Hematopoietic multipotent progenitor cell treated with erythropoietin and hydrocortisone succinate and interleukin-3 and kit ligand, for 8 days (in vitro differentiated cells): ENCODE data around the gene TAAR8.
"Not testable (repeated sequence)": the region's sequence is repeated elsewhere in the genome, so short reads cannot be mapped to it uniquely, and the experiment has no call there.

Experiments
- DNase-seq: peaks from one replicate; pipeline ENCODE4 v3.0.0-alpha.2; 2015

Gene TAAR8

GRCh38 chr6:132548746-132549463 is 3.6 kb upstream of the TAAR8 start:
- DNase-seq, result no peak

GRCh38 chr6:132551214-132551613 is 1.3 kb upstream of the TAAR8 start:
- no peak for DNase-seq

- not testable (repeated sequence) for DNase-seq
Measured at GRCh38 chr6:132560087-132560486, 7.6 kb downstream of the TAAR8 start.

- no peak for DNase-seq
Measured at GRCh38 chr6:132566404-132566803, 13.9 kb downstream of the TAAR8 start.

- no peak for DNase-seq
Measured at GRCh38 chr6:132567566-132567965, 15.1 kb downstream of the TAAR8 start.

- no peak for DNase-seq
Measured at GRCh38 chr6:132568611-132569010, 16.1 kb downstream of the TAAR8 start.

GRCh38 chr6:132569170-132569569 is 16.7 kb downstream of the TAAR8 start:
- no peak for DNase-seq

- no peak for DNase-seq
Measured at GRCh38 chr6:132570221-132570777, 17.8 kb downstream of the TAAR8 start, which contains the start of gene TAAR6. TSS of gene TAAR6 (plus strand) at chr6:132570322. CDS start at chr6:132570322, 0 bp downstream.

GRCh38 chr6:132571774-132572173 is 19.3 kb downstream of the TAAR8 start:
- no peak for DNase-seq

GRCh38 chr6:132584698-132585097 is 32.2 kb downstream of the TAAR8 start:
- no peak for DNase-seq

GRCh38 chr6:132587424-132587823 is 35.0 kb downstream of the TAAR8 start:
- no peak for DNase-seq

- no peak for DNase-seq
Measured at GRCh38 chr6:132589454-132589853, 37.0 kb downstream of the TAAR8 start, which contains the start of gene TAAR5. TSS of gene TAAR5 (minus strand) at chr6:132589741. CDS start at chr6:132589686, 55 bp downstream.

- no peak for DNase-seq
Measured at GRCh38 chr6:132590362-132590761, 37.9 kb downstream of the TAAR8 start.

GRCh38 chr6:132592855-132593254 is 40.4 kb downstream of the TAAR8 start:
- DNase-seq, result no peak

- DNase-seq, result no peak
Measured at GRCh38 chr6:132596201-132596600, 43.7 kb downstream of the TAAR8 start.

- peak; percentile 4 for DNase-seq
Measured at GRCh38 chr6:132598473-132598872, 46.0 kb downstream of the TAAR8 start.

GRCh38 chr6:132600900-132601299 is 48.4 kb downstream of the TAAR8 start:
- not testable (repeated sequence) for DNase-seq
